K562 (cell line): ENCODE data around the gene AKAP6. TPM values are rescaled to one million over a fixed set of nuclear protein-coding genes. Genes with fewer than 3 reads are reported as not detected.

Experiments
- ATAC-seq: fragments of 200-7000 bp; cut with Tn5 transposase; 3 replicates; pipeline ENCODE4 v1.9.1; 2020; ENCODE audit warnings: moderate library complexity
- BruUV-seq: library from RNA; stranded (reverse); fragments of 400-500 nt; replicated peaks from 2 replicates; lab custom pipeline; 2021; lab: Mats Ljungman, UMichigan
- CTCF ChIA-PET: fragments of 300-600 bp; formaldehyde crosslinking; extraction: SDS; loops from one replicate; lab custom pipeline; 2021; ENCODE audit warnings: low intra/inter-chr PET ratio; lab: Yijun Ruan, JAX
- POLR2A ChIA-PET: fragments of 300-600, 350-650 bp; sonication (Branson Sonifier 250); formaldehyde crosslinking; extraction: SDS; loops from one replicate; lab custom pipeline; 2021; ENCODE audit warnings: antibody characterized with exemption, inconsistent platforms; lab: Yijun Ruan, JAX
- DNase-seq, 4 experiments: peaks; one replicate each; pipeline versions ENCODE4 v3.0.0 to v3.0.0-alpha.2; 2011 to 2018; ENCODE audit warnings: low spot score in 3 of 4, mixed read lengths in 3 of 4; ENCODE audit errors: extremely low read depth in 1 of 4
- FAIRE-seq: peaks from 2 replicates; lab custom pipeline; 2011; peaks lifted over from hg19 to GRCh38; lab: Jason Lieb, UNC
- H2AFZ ChIP-seq: 2 replicates; pipeline ENCODE4 v1.6.0; 2011; ENCODE audit warnings: low read depth, low read length, control low read depth, inconsistent platforms
- H3K27ac ChIP-seq: fragments of 200-600 bp; 3 replicates; pipeline ENCODE4 v1.8.0; 2011; ENCODE audit warnings: low read depth, mild to moderate bottlenecking, control low read depth, inconsistent platforms, low read length, moderate library complexity, mixed read lengths; ENCODE audit errors: extremely low read depth
- H3K27me3 ChIP-seq, 2 experiments: fragments of 300-600 bp in 1 of 2; 2 replicates in 1 of 2; 3 replicates in 1 of 2; pipeline versions ENCODE4 v1.6.0 to v1.8.0; 2011; ENCODE audit warnings: inconsistent platforms in 2 of 2, low read length in 2 of 2, mild to moderate bottlenecking in 1 of 2, mixed read lengths in 1 of 2, moderate library complexity in 1 of 2; ENCODE audit not compliant: control insufficient read depth in 2 of 2, insufficient read depth in 2 of 2
- H3K36me3 ChIP-seq: fragments of 300-600 bp; 3 replicates; pipeline ENCODE4 v1.8.0; 2011; ENCODE audit warnings: mild to moderate bottlenecking, low read length, inconsistent platforms; ENCODE audit not compliant: control insufficient read depth, insufficient read depth
- H3K4me1 ChIP-seq, 2 experiments: fragments of 200-600 bp in 1 of 2; replicated peaks in 1 of 2; 2 replicates in 1 of 2; 3 replicates in 1 of 2; pipeline versions ENCODE4 v1.5.1 to v1.8.0; 2011; ENCODE audit warnings: inconsistent platforms in 2 of 2, low read length in 2 of 2, mild to moderate bottlenecking in 1 of 2, mixed read lengths in 1 of 2, moderate library complexity in 1 of 2; ENCODE audit not compliant: control insufficient read depth in 2 of 2, insufficient read depth in 2 of 2
- H3K4me2 ChIP-seq: 2 replicates; pipeline ENCODE4 v1.6.1; 2011; ENCODE audit warnings: low read length, control low read depth, inconsistent platforms, mixed read lengths; ENCODE audit not compliant: insufficient read depth
- H3K4me3 ChIP-seq: fragments of 200-600 bp; sonication (generic), shearing (Covaris generic); 2 replicates; pipeline ENCODE4 v1.5.1; 2016; ENCODE audit warnings: control low read depth, inconsistent platforms
- H3K79me2 ChIP-seq: fragments of 200-600 bp; 3 replicates; pipeline ENCODE4 v1.8.0; 2011; ENCODE audit warnings: low read length, inconsistent platforms; ENCODE audit not compliant: control insufficient read depth, insufficient read depth
- H3K9ac ChIP-seq, 2 experiments: 2 replicates each; pipeline versions ENCODE4 v1.6.0 to v1.6.1; 2011; ENCODE audit warnings: low read depth in 2 of 2, low read length in 2 of 2, control low read depth in 1 of 2, inconsistent platforms in 1 of 2, mild to moderate bottlenecking in 1 of 2, mixed read lengths in 1 of 2; ENCODE audit not compliant: insufficient read depth in 1 of 2
- H3K9me1 ChIP-seq: one replicate; pipeline ENCODE4 v1.6.0; 2011; ENCODE audit warnings: inconsistent platforms, mild to moderate bottlenecking, low read length, moderate library complexity; ENCODE audit not compliant: control insufficient read depth, insufficient read depth
- H3K9me3 ChIP-seq: replicated peaks from 2 replicates; pipeline ENCODE4 v1.5.1; 2011; ENCODE audit warnings: low read depth, low read length, inconsistent platforms; ENCODE audit not compliant: control insufficient read depth, insufficient read depth
- H4K20me1 ChIP-seq: replicated peaks from 2 replicates; pipeline ENCODE4 v1.6.1; 2011; ENCODE audit warnings: low read length, inconsistent platforms, mixed read lengths; ENCODE audit not compliant: control insufficient read depth, insufficient read depth
- ARID1B ChIP-seq: fragments of 450-650 bp; IDR thresholded peaks from 2 replicates; pipeline ENCODE4 v1.6.1; 2016; ENCODE audit warnings: antibody characterized with exemption, mild to moderate bottlenecking, inconsistent platforms
- CBFA2T2 ChIP-seq: fragments of 450-650 bp; conservative IDR thresholded peaks from 2 replicates; pipeline ENCODE4 v1.6.1; 2017; ENCODE audit warnings: mild to moderate bottlenecking
- CBFA2T3 ChIP-seq: fragments of 450-650 bp; IDR thresholded peaks from 2 replicates; pipeline ENCODE4 v1.6.1; 2017
- DPF2 ChIP-seq: fragments of 450-650 bp; IDR thresholded peaks from 2 replicates; pipeline ENCODE4 v1.6.1; 2016
- KDM1A ChIP-seq, 2 experiments: fragments of 450-650 bp; IDR thresholded peaks; 2 replicates each; pipeline ENCODE4 v1.6.1; 2016; ENCODE audit warnings: mild to moderate bottlenecking in 2 of 2
- MIER1 ChIP-seq: fragments of 450-650 bp; IDR thresholded peaks from 2 replicates; pipeline ENCODE4 v1.6.1; 2016; ENCODE audit warnings: antibody characterized with exemption, mild to moderate bottlenecking, low read depth
- NCOR1 ChIP-seq: fragments of 450-650 bp; IDR thresholded peaks from 2 replicates; pipeline ENCODE4 v1.6.1; 2016; ENCODE audit warnings: mild to moderate bottlenecking, moderate library complexity
- NFIC ChIP-seq: fragments of 450-650 bp; IDR thresholded peaks from 2 replicates; pipeline ENCODE4 v1.6.1; 2017; ENCODE audit warnings: mild to moderate bottlenecking, inconsistent platforms
- TAL1 ChIP-seq: fragments of 450-650 bp; IDR thresholded peaks from 2 replicates; pipeline ENCODE4 v1.6.1; 2016; ENCODE audit warnings: mild to moderate bottlenecking
- TCF3 ChIP-seq: sonication (generic); formaldehyde crosslinking; IDR thresholded peaks from 2 replicates; pipeline ENCODE4 v1.4.0; 2020; ENCODE audit warnings: mild to moderate bottlenecking, missing genetic modification reagents
- TEAD4 ChIP-seq, 2 experiments: sonication (generic) in 1 of 2; formaldehyde crosslinking in 1 of 2; IDR thresholded peaks; 2 replicates each; pipeline versions ENCODE4 v1.6.1 to v1.8.0; 2012 to 2022; ENCODE audit warnings: borderline replicate concordance in 1 of 2, inconsistent platforms in 1 of 2, low read length in 1 of 2, mild to moderate bottlenecking in 1 of 2, missing genetic modification reagents in 1 of 2
- XRCC4 ChIP-seq: IDR thresholded peaks from one replicate; pipeline ENCODE4 v1.6.1; 2011; ENCODE audit not compliant: insufficient read depth, insufficient read length; ENCODE audit errors: extremely low read depth
- ZNF436 ChIP-seq: fragments of 250-450, 450-650 bp; sonication (Bioruptor Pico); formaldehyde crosslinking; IDR thresholded peaks from 2 replicates; pipeline ENCODE4 v1.7.0; 2020; ENCODE audit warnings: mild to moderate bottlenecking
- WGBS: fragments of 100-300 bp; shearing (Covaris generic); methylation state at CpG from one replicate; pipeline ENCODE4 v1.1.6; 2016; ENCODE audit warnings: low coverage, mixed read lengths; ENCODE audit not compliant: insufficient coverage; ENCODE audit errors: missing lambda C conversion rate; 5-methylcytosine and 5-hydroxymethylcytosine counted together
- in situ Hi-C: fragments of 300-500 bp; cut with MboI; formaldehyde crosslinking; loops from 4 replicates; pipeline ENCODE4 v1.15.0; 2018; ENCODE audit warnings: inconsistent platforms, mixed read lengths
- intact Hi-C: fragments of 100-400 bp; cut with micrococcal nuclease; formaldehyde crosslinking; loops from 2 replicates; pipeline ENCODE4 v1.14.2; 2022
- polyA plus RNA-seq, 8 experiments: library from polyadenylated mRNA; depleted of rRNA in 4 of 8; stranded (reverse) in 5 of 8; unstranded in 3 of 8; fragments of >200 nt; fragmentation: Nextera tagmentation in 2 of 8; fragmentation: Illumina TruSeq in 1 of 8; extraction: Ambion mirVana in 2 of 8; extraction: Trizol in 1 of 8; gene quantifications; 2 replicates each; pipeline versions ENCODE4 v1.2.1 to v1.2.3, GENCODE V29; 2011 to 2014; ENCODE audit warnings: inconsistent platforms in 1 of 8, missing spikeins in 1 of 8
- total RNA-seq, 7 experiments: library from RNA; depleted of rRNA in 6 of 7; stranded (reverse); fragments of >200 nt in 6 of 7; fragmentation: Illumina TruSeq in 2 of 7; extraction: Trizol in 2 of 7; gene quantifications; 2 replicates each; pipeline versions ENCODE4 v1.2.1 to v1.2.3, GENCODE V29; 2011 to 2021; ENCODE audit warnings: low replicate concordance in 1 of 7
- TF ChIP-seq, protein P1 (sequence below): sonication (generic); formaldehyde crosslinking; IDR thresholded peaks from 2 replicates; pipeline ENCODE4 v1.8.0; 2023; ENCODE audit warnings: mild to moderate bottlenecking, missing genetic modification reagents
- TF ChIP-seq, protein P2 (sequence below): conservative IDR thresholded peaks from 2 replicates; pipeline ENCODE4 v1.6.1; 2011; ENCODE audit warnings: low read depth, mild to moderate bottlenecking, low read length; ENCODE audit not compliant: control insufficient read depth

AKAP6 gene
- total and polyA plus RNA-seq, 9 of the 15 experiments (the other 6 are each of a cell fraction or from before 2014, with no cell fraction given): 0.03 to 1.7 (median 0.48) TPM

DNA sequence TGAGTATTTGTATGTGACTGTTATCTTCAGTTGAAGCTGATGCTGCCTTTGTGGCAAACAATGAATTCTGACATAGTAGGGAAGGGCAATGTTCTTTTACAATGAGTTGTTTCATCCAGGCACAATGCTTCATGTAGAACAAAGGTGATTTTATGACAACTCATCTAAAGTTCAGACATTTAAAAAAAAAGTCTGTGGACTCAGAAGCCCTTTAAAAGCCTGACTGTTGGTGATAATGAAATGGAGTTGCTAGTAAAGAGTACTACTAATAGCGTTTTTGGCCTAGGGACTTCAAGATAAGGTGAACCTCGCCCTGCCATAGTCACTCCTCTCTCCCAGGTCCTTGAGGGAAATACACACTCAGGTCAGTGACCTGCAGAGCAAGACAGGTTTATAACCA, 105.1 kb downstream of the AKAP6 start:
- BruUV-seq: no TSS peak
- FAIRE-seq: peak; percentile 55

More for the DNA sequence above, 105.1 kb downstream of the AKAP6 start:
- H3K4me3 ChIP-seq: no peak overlapping the region
- H3K79me2 ChIP-seq: no peaks in the 10 kb centered on the region
- ATAC-seq: peak; percentile 58
- no peak for TF ChIP-seq XRCC4
- TF ChIP-seq MIER1: no peak
- peak; percentile 54; the same call in 1 of the 2 replicates for TF ChIP-seq CBFA2T2
- TF ChIP-seq NFIC: peak; percentile 16; the same call in 1 of the 2 replicates
- peak; percentile 20; the same call in 1 of the 2 replicates for TF ChIP-seq TCF3
- no peak for TF ChIP-seq ZNF436 (CRISPR knock-in tag)
- TF ChIP-seq TEAD4 (IDR thresholded peaks at IDR 0.05; ENCODE audit: low read length): no peak
- no peak for TF ChIP-seq TEAD4 (CRISPR knock-in tag; IDR thresholded peaks at IDR 0.05; ENCODE audit: borderline replicate concordance)
- 0 out of 2 replicates have a peak, but pooled peaks have one; percentile 19 for TF ChIP-seq DPF2
- peak; percentile 60 for TF ChIP-seq TAL1
- TF ChIP-seq ARID1B: peak; percentile 67
- TF ChIP-seq, protein P1, sequence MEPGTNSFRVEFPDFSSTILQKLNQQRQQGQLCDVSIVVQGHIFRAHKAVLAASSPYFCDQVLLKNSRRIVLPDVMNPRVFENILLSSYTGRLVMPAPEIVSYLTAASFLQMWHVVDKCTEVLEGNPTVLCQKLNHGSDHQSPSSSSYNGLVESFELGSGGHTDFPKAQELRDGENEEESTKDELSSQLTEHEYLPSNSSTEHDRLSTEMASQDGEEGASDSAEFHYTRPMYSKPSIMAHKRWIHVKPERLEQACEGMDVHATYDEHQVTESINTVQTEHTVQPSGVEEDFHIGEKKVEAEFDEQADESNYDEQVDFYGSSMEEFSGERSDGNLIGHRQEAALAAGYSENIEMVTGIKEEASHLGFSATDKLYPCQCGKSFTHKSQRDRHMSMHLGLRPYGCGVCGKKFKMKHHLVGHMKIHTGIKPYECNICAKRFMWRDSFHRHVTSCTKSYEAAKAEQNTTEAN: no peak
- peak; percentile 77 for TF ChIP-seq CBFA2T3
- TF ChIP-seq KDM1A (IDR thresholded peaks at IDR 0.05): peak in 1 of 2 experiments; percentile 36; a peak in 1 of 4 replicates
- TF ChIP-seq, protein P2, sequence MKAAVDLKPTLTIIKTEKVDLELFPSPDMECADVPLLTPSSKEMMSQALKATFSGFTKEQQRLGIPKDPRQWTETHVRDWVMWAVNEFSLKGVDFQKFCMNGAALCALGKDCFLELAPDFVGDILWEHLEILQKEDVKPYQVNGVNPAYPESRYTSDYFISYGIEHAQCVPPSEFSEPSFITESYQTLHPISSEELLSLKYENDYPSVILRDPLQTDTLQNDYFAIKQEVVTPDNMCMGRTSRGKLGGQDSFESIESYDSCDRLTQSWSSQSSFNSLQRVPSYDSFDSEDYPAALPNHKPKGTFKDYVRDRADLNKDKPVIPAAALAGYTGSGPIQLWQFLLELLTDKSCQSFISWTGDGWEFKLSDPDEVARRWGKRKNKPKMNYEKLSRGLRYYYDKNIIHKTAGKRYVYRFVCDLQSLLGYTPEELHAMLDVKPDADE: no peak
- TF ChIP-seq NCOR1: peak; percentile 61
- TF ChIP-seq, all 486 proteins: peak for 9
- H4K20me1 ChIP-seq: no peaks in the 10 kb centered on the region
- WGBS: 0% methylated on average over 1 of the region's 2 CpGs
- intact Hi-C loops (no loop called here), in situ Hi-C loops (no loop called here)
- H3K9ac ChIP-seq: no peak overlapping the region
- H3K9me1 ChIP-seq: no peaks in the 10 kb centered on the region
- H2AFZ ChIP-seq: no peak overlapping the region
- ChIA-PET POLR2A (no interaction called here), CTCF (no interaction called here)
- H3K4me1 ChIP-seq: peaks cover 0 to 2% of the 10 kb centered on the region in 2 experiments; a peak in 2 of 5 replicates
- H3K36me3 ChIP-seq: no peaks in the 10 kb centered on the region
- no peaks in the 10 kb centered on the region for H3K9me3 ChIP-seq
- H3K27me3 ChIP-seq: no peaks in the 10 kb centered on the region
- H3K27ac ChIP-seq: no peak overlapping the region
- DNase-seq: peak in 3 of 4 experiments; percentile 5 to 43 (median 30)
- no peak overlapping the region for H3K4me2 ChIP-seq
